GM18868 (cell line): ENCODE measurements around the gene FRMPD3.
A peak's percentile ranks its signal among the peaks of the same experiment; 100 is the strongest.
"Not testable (repeated sequence)": the region's sequence is repeated elsewhere in the genome, so short reads cannot be mapped to it uniquely, and the experiment has no call there.

Source experiments
- ATAC-seq: cut with Tn5 transposase; IDR thresholded peaks from one replicate; pipeline ENCODE4 v1.9.1; 2021; ENCODE audit warnings: mild to moderate bottlenecking, moderate library complexity; ENCODE audit not compliant: unreplicated experiment

FRMPD3 gene

DNA sequence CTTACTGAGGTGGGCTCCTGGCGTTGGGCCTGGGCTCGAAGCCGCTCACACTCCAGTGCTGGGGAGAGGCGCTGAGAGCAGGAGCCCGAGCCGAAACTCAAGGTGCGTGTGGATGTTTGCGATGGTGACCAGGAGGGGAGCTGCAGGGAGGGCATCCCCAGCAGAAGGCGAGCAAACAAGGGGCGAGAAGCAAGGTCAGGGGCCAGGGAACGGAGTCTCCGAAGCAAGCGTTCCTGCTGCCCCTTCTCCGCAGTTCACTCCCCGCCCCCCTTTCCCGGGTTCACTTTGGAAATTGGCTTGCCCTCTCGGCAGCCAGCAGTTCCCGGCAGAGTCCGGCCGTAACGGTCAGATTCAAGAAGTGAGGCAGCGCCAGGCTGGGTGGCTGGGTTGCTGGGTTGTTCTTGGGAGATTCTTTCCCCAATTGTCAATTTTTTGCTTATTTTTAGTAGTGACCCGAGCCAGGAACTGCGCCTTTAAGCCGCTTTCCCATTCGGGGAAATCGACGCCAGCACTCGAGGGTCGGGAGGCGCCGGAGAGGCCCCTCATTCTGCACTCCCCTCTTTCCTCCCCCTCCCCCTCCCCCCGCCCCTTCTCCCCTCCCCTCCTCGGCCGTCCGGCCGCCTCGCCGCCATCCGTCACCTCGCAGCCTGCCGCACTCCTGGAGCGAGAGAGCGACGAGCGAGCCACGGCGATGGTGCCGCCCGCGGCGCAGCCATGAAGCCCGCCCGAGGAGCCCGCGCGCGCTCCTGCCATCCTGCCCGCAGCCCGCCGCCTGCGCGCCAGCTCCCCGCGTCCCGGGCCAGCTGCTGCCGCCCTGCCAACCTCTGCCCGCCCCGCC lies at the start of gene FRMPD3:
Gene FRMPD3, plus strand, starts transcription at position 655 of the 838 bp plus-strand sequence. CDS start 76,937 bp downstream, outside the sequence.
- no peak for ATAC-seq

DNA sequence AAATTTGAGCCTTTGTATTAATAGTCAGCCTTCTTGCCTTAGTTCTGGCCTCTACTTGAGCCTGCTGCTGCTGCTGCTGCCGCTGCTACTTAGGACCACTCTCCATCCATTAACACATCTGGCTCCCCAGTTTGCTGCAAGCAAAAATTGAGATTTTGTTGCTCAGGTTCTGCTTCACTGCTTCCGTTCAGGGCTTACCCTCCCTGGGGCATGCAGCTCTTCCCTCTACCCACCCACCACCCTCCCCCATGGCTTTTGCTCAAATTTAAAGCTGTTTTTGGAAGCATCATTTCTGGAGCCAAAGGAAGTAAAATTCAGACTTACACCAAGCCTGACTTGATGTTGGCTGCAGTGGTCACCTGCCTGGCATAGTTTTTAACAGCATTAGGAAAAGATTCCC lies 28.9 kb upstream of the FRMPD3 start:
- no peak for ATAC-seq

DNA sequence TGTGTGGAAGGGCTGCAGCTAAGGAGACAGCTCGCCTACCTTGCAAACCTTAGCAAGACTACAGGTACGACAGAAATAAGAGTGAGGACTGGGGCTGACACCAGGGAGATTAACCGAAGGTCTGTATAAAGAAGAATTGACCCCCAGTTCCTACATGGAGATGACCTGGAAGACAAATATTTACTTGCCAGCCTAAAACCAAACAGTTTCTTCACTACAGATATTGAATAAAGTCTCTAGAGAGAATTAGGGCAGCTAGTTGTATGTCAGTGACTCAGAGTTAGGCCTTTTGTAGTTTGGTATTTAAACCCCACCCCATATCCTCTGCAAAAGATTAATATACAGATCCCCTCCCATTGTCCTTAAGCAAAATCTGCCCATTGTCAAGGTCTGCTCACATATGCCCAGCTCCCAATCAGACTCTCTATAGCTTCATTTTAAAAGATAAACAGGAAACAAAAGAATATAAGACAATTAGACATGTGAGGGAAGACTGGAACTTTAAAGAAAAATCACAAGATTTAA lies 28.1 kb upstream of the FRMPD3 start:
- no peak for ATAC-seq

DNA sequence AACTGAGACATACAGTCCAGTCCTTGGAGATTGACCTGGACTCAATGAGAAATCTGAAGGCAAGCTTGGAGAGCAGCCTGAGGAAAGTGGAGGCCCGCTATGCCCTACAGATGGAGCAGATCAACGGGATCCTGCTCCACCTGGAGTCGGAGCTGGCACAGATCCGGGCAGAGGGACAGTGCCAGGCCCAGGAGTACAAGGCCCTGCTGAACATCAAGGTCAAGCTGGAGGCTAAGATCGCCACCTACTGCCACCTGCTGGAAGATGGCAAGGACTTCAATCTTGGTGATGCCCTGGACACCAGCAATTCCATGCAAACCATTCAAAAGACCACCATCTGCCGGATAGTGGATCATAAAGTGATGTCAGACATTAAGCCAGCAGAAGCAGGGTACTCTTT lies 20.4 kb upstream of the FRMPD3 start:
- no peak for ATAC-seq

DNA sequence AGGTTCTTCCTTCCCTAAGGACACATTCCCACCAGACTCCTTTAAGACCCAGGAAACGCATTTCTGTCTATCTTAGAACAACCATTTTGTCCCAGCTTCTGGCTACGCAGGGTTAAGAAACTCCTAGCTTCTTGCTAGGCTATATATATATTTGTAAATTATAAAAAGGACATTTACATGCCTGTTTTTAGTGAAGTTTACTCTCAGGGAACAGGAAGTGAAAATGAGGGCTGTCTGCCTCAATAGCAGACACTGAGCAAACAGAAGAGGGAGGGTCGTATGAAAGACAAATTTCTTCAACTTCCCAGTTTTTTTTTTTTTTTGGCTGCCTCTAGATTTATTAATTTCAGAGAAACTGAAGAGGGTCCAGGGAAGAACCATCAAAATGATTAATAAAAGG lies 9.3 kb upstream of the FRMPD3 start:
- no peak for ATAC-seq

DNA sequence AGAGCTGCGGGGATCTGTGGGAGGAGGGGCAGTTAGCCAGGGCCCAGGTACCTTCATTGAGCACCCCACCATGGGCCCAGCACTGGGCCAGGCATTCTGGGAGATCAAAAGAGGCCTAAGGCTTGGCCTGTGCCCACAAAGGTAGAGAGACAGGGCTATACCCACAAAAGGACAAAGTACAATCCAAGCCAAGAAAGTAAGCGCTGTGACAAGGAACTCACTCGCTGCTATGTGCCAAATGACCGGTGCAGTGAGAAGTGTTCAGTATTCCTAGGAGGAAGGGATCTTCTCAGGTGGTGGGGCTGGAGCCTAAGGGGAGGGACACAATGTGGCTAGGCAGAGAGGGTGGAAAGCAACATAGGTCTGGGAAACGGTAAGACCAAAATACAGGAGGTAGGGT lies 8.8 kb upstream of the FRMPD3 start:
- no peak for ATAC-seq

DNA sequence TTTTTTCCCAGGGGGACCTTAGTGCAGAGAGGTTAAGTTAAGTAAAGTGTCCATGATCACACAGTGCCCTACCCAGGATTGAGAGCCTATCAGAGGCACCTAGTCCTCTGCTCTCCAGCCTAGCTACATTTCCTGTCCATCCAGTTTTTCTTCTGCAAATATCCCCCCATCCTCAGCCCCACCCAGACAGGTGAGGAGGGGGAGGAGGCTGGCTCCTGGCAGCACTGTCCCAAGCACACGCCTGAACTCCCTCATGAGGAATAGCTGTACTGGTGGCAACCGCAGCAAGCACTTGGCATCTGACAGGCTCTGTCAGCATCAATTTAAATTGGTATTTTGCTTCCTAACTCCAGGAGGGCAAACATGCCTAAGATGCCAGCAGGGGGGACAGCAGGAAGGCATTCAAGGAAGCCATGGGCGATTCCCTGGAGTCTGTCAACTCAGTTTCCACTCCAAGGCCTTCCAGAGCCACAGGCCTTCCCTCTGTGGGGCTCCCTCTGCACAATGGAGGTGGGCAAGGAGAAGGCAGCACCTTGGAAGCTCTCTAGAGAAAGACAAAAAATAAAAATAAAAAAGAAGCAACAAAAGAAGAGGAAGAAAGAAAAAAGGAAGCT lies 6.4 kb upstream of the FRMPD3 start:
- no peak for ATAC-seq

DNA sequence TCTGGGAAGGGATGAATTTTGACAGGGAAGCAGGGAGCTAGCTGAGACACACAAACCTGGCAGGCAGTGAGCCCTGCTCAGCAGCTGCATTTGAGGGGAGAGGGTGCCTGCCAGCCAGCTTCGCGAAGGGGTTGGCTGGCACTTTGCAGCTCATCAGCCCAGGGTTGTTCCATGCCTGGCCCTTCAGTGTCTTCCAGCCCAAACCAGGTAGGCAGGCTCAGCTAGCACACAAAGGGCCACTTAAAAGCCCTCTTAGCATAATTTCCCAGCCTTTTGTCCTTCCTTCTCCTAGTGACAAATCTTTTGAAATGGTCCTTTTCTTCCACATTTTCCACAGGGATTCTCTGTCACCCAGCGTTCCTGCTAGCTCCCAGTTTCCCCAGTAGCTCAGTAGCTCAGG lies 4.3 kb upstream of the FRMPD3 start:
- no peak for ATAC-seq

DNA sequence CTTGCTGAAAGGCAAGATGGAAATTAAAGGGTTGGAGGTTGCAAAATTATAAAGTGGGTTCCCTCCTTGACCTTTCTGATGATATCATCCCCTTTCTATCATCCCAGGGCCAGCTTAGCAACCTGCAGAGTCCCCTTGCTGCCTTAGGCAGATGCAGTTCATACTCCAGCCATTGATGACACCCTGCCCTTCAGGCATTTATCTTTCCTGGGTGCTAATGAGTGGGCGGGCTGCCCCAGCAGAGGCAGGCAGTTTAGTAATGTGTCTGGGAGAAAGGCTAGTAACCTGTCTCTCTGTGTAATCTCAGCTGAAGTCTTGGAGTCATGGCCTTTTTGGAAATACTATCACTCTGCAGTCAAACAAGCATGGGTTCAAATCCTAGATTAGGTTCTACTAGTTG lies 3.8 kb upstream of the FRMPD3 start:
- ATAC-seq, result no peak

DNA sequence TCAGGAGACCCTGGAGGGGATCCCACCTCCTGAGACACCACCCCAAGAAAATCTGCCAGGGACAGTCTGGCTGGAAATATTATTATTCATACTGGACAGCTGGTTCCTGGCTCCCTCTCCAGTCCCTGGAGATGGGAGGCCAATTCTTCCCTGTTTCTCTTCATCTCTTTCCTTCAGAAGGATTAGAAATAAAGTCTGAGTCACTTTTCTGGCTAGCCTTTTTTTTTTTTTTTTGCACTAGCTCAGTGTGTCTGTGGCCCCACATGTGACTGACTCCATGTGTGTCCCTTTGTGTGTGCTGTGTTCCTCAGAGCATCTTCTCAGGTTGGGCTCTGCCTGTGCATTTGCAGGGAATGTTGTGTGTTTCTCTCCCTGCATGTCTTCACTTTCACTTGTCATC lies 1.8 kb upstream of the FRMPD3 start:
- ATAC-seq, result no peak

DNA sequence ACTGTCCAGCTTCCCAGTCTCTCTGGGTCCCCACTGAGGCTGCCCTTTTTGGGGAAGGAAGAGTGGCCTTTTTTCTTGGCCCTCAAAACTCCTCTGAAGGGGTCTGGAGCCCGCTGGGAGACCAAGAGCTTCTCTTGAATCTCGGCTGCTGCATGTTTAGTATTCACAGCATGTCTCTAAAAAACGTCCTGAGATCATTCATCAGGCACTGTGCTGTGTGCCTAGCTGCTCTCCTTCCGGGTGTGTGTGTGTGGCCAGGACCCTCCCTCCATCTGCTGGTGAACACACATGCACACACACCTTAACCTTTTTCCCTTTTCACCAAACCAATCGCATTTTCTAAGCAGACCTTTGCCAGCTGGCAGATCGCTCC lies 841 bp upstream of the FRMPD3 start:
- ATAC-seq, result no peak

DNA sequence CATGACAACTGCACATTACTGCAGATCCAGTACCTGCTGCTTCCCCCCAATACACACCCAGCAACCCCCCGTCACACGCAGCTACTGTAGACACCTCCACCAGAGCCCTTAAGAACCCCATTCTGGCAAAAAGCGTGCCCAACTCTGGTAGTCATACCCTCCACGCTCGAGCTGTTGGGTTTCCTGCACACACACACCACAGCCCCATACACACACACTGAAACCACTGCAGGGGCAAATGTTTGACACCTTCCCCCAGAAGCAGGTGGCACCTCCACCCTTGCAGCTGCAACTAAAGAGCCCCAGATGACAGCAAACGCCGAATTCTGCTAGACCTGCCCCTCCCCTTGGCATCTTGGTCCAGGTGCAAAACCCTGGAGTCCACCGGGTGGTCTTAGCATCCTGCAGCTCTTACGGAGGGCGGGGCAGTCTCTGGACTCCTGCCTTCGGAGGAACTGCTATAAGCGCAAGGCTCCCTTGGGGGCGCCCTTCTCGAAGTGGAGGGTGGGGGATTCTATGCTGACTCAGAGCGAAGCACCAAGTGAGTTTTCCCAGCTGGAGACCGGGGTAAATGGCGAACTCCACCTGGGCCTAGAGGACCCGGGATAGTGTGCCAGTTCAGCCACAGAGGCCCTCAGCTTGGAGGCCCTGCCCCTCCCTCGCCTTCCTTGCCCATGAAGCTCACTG lies 1.5 kb downstream of the FRMPD3 start:
- no peak for ATAC-seq

DNA sequence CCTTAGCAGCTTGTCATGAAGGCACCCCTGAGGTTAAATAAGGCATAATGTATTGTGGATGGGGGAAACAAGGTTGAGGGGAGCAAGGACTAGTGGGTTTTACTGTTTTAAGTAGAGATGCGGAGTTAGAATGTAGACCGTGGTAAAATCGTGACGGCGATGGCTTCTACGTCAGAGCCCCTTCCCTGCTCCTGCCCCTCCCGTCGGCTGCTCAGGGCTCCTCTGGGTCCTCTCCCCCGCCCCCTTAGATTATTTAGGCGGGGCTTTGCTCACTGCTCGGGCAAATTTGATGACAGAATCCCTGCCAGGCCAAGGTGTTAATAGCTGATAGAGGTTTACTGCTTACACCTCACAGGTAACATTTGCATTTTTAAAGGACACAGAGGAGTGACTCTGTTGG lies 2.3 kb downstream of the FRMPD3 start:
- ATAC-seq, result no peak

DNA sequence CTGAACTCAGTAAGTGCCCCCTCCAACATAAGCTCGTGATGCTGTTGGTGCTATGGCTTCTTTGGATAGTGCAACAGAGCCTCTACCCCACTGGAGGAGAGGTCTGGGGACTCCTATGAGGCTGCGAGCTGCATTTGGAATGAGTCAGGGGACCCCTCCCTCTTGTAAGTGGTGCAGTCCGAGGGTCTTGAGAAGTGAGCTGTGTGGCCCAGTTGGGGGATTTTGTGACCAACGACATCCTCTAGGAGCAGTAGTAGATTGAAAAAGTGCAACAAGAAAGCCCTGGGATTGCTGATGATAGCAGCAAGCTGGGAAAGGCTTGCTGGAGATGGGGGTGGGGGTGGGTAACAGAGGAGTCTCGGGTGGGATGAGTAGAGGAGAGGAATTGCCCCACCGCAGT lies 3.1 kb downstream of the FRMPD3 start:
- no peak for ATAC-seq

DNA sequence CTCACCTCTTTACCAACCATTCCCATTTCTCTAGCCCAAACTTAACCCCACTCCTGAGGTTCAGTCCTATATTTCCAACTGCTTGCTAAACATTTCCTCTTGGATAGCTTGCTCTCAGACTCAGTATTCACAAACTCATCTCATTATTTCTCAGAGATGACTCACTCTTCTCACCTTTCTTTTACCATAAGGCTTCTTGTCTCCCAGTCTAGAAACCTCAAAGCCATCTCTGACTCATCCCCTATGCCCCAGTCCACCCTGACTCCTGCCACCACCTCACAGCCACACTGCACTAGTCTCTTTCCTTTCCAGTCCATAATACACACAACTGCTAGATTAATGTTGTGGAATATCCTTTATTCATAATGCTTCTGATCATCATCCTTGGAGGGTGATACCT lies 4.8 kb downstream of the FRMPD3 start:
- ATAC-seq, result peak; percentile 93

DNA sequence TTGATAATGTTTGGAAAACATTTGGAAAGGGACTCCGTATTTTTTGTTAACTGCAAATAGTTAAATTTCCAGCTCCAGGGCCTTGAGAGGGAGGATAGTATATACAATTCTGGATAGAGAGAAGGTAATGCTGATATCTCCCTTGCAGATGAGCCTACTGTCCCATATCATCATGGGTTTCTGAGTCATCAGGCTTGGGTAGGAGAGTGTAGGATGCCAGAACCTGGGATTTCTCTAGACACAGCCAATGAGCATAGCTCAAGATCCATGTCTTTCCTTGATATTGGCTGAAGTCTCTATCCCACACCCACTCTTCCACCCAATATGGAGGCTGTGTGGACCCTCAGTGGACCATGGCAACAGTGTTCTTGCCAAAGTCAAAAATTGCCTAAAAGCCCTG lies 7.8 kb downstream of the FRMPD3 start:
- no peak for ATAC-seq

DNA sequence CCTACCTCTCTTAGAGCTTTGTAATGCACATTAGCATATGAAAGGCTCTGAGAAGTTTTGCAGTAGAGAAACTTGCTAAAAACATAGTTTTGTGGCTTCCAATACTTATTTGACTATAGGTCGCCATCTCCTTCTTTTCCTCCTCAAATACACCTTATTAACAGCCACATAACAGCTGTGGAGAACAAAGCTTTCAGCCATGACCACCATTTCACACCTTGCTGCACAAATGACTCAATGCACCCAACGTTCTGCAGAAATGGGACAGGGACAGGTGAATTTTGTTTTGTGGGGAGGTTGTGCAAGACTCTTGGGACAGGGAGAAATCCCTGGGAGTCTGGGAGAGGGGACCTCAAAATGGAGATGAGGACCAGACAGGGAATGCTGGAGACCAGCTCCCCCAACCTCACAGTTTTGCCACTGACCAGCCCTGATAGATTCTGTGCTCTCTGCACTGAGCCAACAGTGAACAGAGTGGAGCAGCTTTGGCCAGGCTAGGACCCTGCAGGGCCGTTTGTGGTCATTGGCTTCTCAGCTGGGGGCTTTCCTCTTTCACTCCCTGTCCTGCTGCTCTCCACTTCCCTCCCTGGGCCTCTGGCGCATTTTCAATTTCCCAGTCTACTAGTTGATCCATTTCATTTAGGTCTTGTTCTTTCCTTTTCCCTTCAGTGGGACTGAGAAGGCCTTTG lies 16.6 kb downstream of the FRMPD3 start:
- peak; percentile 91 for ATAC-seq

DNA sequence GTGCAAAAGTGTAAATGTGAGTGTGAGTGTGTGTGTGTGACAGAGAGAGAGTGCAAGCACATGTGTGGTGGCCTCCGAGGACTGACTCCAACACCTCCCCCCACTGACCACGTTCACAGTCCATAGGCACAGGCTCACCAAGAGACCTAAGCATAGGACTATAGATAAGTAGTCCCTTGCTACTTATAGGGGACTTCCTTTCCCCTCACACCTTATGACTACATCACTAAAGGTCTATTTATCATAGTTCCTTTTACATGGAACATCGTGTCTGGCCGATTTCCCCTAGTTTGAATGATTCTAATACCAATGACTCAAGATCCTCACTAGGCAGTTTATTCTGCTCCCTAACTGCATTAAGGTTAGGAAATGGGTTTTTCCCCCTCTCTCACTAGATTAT lies 17.8 kb downstream of the FRMPD3 start:
- ATAC-seq, result peak; percentile 48

DNA sequence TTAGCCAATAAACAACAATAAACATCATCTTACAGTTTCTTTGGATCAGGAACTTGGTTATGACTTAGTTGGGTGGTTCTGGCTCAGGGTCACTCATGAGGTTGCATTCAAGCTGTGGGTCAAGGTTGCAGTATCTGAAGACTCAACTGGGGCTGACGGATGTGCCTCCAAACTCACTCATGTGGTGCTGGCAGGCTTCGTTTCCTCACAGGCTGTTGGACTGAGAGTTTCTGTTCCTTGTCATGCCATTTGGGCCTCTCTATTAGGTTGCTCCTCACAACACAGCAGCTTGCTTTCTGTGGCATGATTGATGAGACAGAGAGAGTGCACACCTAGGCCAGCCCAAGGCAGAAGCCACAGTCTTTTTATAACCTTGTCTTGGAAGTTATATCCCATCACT lies 20.7 kb downstream of the FRMPD3 start:
- peak; percentile 32 for ATAC-seq

DNA sequence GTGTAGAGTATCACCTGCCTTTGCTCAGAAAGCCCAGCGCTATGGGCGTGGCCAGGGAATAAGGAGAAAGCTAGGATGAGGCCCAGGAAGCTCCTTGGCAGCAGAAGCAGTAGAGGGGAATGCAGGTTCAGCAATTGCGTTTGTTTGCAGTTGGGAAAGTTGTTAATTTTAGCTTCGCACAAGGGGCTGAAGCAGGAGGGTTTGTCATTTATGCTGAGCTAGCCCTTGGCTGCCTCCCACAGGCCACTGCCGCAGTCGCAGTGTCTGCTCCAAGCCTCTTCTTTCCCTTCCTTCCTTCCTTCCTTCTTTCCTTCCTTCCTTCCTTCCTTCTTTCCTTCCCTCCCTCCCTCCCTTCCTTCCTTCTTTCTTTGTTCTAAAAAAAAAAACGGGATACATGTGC lies 21.5 kb downstream of the FRMPD3 start:
- no peak for ATAC-seq

DNA sequence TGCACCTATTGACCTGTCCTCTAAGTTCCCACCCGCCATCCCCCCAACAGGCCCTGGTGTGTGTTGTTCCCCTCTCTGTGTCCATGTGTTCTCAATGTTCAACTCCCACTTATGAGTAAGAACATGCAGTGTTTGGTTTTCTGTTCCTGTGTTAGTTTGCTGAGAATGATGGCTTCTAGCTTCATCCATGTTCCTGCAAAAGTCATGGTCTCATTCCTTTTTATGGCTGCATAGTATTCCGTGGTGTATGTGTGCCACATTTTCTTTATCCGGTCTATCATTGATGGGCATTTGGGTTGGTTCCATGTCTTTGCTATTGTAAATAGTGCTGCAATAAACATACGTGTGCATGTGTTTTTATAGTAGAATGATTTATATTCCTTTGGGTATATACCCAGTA lies 22.0 kb downstream of the FRMPD3 start:
- not testable (repeated sequence) for ATAC-seq
